Measurements from ENCODE around the gene PXDN.
"Not testable (repeated sequence)": the region's sequence is repeated elsewhere in the genome, so short reads cannot be mapped to it uniquely, and the experiment has no call there.

PXDN gene

GRCh38 chr2:1700427-1700826, 43.9 kb downstream of the PXDN start:
- DNase-seq, result not testable (repeated sequence)

GRCh38 chr2:1698188-1698945, 45.9 kb downstream of the PXDN start:
- DNase-seq, result no peak

- DNase-seq, result no peak
Measured at GRCh38 chr2:1697601-1698000, 46.7 kb downstream of the PXDN start.

- no peak for DNase-seq
Measured at GRCh38 chr2:1696472-1696871, 47.8 kb downstream of the PXDN start.

DNA sequence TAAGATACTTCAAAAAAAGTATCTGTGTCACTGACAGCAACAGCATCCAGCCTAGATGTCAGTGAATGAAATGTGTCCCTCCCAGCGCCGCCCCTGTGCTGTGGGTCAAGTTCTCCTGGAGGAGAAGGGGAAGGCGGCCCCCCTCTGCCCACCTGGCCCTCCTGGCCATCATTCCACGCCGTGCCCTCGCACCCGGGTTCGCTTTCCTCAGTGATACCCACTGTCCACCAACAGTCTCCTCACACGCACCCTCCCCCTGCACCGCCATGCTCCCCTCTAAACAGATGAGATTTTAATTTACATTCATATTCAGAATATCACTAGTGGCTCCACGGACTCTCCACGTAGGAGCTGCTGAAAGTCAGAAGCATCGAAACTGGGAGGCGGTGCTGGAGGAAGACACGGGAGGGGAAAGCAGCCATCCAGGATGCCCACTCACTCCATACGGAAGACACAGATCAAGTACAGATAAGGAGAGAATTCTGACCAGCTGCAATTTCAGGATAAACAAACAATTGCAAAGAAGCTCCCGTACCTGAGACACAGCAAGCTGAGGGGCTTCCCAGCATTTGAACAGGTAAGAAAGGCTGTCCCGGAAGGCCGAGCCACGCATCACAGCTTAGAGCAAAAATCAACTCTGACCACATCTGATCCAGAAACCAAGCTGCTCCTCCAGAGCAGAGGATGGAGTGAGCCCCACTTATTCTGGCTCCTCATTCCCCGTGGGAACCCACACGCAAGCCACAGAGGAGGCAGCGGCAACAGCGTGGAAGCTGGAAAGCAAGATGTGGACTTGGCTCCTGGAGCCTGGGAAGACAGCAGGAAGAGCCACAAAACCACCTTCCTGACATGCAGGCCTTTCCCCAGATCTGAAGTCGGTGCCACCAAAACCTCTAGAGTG, 49.7 kb downstream of the PXDN start:
- no peak for DNase-seq

GRCh38 chr2:1693723-1694122, 50.6 kb downstream of the PXDN start:
- DNase-seq, result no peak

GRCh38 chr2:1692342-1692741, 52.0 kb downstream of the PXDN start:
- DNase-seq, result no peak

DNA sequence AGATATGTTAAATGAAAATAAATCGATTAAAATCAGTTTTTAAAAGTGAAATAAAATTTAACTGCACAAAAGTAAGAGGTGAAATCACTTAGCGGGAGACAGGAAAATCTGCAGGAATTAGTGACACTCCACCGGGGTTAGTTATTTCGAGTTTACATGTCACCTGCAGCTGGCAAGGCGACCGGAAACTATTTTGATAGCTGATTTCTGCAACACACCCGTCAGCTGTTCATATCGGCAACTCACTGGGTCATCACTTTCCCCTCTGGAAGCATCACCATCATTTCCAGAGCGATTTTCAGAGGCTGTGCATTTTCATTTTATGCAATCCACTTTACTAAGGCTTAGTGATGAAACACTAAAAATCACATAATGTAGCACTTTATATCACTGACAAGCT, 52.9 kb downstream of the PXDN start:
- no peak for DNase-seq

GRCh38 chr2:1690056-1690775, 54.1 kb downstream of the PXDN start:
- no peak for DNase-seq

- no peak for DNase-seq
Measured at GRCh38 chr2:1688859-1689258, 55.5 kb downstream of the PXDN start.

DNA sequence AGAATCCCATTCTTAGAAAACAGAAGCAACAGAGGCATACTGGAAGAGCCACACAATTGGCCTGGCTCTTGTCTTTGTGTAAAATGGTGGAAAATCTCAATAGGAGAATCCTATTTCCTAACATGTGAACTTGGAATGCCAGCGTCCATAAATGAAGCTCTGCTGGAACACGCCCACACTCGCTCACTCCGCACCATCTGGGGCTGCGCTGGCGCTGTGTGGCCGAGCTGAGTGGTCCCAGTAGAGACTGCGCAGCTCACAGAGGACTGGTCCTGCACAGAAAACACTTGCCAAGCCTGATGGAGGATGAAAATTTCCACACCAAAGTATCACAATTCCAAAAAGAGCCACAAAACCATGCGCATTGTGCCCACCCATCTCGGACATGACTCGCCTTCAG, 56.2 kb downstream of the PXDN start:
- no peak for DNase-seq

DNA sequence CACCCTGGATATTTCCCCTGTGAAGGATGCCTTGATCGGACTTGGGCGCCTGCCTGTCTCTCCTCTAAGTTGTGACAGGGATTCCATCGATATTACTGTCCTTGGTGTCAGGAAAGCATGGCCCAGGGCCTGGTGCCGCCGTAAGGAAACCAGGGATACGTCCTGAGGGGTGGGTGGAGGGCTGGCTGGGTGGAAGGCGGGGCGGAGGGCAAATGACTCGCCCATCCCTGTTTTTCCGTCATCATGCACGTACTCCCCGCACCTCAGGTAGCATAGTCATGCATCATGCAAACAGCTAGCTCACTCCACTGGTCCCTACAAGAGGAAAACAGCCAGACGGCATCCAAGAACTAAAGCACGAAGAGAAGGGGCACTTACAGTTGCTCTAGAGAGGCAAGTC, 57.1 kb downstream of the PXDN start:
- no peak for DNase-seq

- DNase-seq, result no peak
Measured at GRCh38 chr2:1686784-1687105, 57.6 kb downstream of the PXDN start.

DNA sequence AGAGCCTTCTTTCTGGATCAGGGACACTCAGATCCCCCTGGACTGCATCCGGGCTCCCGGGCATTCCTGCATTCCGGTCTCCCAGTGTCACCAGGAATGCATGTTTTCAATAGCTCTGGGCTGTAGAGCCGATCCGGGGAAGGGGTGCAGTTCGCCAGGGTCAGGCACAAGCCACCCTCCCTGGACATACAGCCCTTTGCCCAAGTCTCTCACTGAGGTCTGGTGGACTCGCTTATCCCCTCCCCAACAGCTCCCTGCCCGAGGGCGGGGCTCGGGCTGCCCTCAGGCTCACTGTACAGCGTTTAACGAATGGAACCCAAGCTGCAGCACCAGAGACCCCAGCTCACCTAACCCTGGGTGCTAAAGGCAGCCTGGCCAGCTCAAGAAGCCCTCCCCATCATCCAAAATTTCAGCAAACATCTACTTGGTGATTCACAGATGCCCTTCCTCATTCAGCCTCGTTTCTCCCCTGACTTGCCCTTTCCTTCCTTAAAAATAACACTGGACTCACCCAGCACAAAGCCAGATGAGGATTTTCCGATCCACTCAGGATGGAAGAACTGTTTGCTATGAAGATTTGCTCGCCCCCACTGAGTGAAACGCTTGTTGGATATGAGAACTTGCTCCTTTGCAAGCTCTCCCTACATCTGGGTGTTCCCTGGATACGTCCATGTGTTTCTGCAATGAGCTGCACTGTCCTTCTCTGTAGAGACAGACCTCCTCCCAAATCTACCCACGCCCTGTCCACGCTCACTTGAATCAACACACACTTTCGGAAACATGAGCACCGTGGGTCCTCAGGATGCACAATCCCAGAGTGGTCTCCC, 58.1 kb downstream of the PXDN start:
- DNase-seq, result no peak

- DNase-seq, result no peak
Measured at GRCh38 chr2:1685078-1685956, 59.0 kb downstream of the PXDN start.

DNA sequence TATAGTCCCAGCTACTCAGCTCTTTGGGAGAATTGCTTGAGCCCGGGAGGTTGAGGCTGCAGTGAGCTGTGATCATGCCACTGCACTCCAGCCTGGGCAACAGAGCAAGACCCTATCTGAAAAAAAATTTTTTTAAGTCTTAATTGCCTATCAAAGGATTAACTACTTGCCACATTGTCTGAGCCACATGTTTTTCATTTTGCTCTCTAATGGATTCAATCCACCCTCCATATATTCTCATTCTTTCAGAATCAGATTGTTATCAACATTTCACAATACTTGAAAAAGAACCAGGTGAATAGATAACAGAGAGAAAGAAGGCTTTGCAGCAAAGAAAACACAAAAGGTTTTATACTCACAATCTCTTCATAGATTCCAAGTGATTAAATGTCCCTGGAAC, 61.0 kb downstream of the PXDN start:
- DNase-seq, result no peak

GRCh38 chr2:1682181-1682440, 62.2 kb downstream of the PXDN start:
- DNase-seq, result no peak

GRCh38 chr2:1681323-1682180, 62.8 kb downstream of the PXDN start:
- no peak for DNase-seq

DNA sequence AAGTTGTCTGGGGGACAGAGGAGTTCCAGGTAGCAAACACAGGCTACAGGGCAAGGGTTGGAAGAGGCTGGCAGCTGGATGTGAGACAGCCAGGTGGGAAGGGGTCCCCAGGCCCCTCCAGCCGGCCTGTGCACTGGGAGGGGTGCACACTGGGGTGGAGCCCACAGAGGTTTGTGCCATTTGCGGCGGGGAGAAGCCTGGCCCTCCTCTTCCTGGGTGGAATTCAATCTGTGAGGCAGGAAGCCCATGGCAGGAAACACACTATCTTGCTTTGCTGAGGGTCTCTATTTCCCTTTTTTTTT, 63.3 kb downstream of the PXDN start:
- DNase-seq, result no peak

DNA sequence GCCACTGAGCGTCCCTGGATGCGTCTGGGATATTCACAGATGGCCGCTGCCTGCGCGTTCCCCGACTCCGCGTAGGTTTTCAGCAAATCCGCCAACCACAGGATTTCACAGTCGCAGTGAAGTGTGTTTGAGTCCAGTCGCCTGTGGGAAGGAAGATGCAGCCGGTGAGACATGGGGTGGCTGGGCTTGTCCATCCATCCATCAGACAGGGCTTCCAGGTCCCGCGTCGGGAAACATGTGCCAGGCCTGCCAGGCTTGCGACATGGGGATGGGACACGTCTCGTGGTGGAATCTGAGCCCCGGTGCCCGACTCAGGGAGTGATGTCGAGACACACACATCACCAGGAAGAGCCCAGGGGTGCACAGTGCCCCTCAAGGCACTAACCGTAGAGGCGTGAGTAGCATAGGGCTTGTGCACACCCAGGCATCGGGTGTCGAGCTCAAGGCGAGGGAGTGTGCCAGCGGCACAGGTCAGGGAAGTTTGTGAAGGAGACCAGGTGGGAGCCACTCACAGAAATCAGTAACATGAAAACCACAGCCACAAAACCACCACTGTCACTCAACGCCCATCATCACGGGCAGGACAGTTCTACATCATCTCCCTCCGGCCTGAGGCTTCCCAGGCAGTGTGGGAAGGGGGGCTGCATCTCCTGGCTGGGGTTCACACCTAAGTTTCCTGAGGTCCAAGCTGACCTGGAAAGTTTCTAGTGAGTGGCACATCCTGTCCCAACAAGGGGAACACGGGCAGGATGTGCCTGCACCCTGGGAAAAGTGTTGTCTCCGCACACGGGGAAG, 63.9 kb downstream of the PXDN start:
- no peak for DNase-seq

Data from activated CD4-positive, alpha-beta T cell treated with anti-CD3 and anti-CD28 coated beads, Interleukin-2, amount 50 U/mL, for 48 hours (primary cell).